HG02840 (cell line): ENCODE data around the gene FYN.

ENCODE experiments used
- ATAC-seq: cut with Tn5 transposase; IDR thresholded peaks from one replicate; pipeline ENCODE4 v1.9.1; 2021; ENCODE audit warnings: mild to moderate bottlenecking, moderate library complexity, moderate number of reproducible peaks; ENCODE audit not compliant: unreplicated experiment, low FRiP score

Gene FYN

DNA sequence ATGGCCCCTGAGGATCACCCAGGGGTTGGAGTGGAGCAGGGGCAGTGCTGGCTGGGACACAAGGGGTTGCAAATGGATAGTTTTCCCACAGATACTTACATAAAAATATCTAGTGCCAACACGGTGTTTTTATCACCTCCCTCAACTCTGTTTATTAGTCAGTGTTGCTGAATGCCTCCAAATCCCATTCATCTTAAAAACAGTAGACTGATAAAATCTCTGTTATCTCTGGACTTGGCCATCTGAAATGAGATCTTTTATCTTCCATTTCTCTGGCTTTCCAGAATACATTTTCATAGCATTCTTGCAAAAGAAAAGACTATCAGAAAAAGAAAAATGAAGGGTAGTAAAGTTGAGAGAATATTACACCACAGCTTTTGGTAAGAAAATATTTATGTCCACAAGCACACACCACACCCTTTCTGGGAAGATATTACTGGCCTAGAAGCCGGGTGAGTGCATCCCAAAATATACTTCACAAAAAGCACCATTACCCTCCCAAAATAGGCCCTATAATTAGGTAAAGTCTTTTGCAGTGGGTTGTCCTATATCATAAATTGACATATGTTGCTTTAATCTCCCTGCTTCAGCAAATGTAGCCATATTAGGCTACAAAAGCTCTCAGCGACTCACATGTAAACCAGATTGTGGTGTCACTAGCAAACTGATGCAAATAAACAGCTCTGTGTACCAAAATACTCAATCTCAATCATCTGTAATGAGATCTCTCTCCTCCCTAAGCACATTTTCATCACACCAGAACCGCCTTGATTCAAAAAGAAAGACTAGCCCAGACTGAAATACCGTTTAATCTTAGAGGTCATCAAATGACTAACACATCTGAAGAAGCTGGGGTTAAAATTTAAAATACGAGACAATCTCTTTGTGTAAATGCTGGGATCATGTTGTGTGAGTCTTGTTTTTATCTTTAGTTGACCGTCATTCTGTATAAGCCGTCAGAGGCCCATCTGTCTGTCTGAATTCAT, 96.7 kb downstream of the FYN start:
- ATAC-seq: no peak

DNA sequence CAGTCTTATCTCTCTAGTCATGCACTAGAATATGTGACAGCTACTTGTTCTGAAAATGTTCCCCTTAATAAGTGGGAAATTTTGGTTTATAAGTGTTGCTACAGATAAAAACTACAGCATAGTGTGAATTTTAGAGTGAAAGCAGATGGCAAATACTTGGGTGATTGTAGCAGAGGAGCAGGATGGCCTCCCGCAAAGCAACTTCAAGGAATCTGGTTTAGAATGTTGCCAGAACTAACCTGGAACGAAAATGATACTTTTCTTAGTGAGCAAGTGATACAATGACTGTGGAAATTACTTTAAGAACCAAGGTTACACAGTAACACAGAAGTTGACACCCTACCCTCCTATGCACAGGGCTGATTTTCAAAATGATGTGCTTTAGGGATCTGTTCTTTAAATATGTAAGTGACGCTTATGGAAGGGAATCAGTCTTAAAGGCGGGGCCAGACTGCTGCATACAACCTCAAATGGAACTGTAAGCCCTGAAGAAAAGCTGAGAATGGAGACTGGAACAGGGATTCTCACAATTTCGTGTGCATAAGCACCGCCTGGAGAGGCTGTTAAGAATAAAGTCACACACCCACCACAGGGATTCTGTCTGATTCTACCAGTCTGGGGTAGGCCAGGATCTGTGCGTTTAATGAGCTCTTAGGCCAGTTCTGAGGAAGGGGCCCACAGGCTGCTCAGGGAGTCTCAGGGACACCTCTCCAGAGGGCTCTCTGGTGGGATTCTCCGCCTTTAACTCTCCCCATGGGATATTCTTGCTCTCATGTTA, 97.9 kb downstream of the FYN start:
- ATAC-seq: no peak

DNA sequence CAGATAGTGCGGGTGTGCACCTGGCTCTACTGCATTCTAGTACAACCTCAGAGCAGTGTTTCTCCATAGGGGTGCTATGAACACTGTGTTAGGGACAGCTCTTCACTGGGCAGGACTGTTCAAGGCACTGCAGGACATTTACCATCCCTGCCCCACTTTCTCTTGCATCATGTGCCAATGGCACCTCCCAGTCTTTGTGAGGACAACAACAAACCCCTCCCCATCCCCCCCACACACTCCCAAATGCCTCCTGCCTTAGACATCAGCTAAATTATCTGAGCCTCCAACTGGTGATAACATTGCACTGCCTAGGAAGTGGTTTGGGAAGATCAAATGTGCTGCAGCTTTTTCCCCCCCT, 98.9 kb downstream of the FYN start:
- no peak for ATAC-seq

DNA sequence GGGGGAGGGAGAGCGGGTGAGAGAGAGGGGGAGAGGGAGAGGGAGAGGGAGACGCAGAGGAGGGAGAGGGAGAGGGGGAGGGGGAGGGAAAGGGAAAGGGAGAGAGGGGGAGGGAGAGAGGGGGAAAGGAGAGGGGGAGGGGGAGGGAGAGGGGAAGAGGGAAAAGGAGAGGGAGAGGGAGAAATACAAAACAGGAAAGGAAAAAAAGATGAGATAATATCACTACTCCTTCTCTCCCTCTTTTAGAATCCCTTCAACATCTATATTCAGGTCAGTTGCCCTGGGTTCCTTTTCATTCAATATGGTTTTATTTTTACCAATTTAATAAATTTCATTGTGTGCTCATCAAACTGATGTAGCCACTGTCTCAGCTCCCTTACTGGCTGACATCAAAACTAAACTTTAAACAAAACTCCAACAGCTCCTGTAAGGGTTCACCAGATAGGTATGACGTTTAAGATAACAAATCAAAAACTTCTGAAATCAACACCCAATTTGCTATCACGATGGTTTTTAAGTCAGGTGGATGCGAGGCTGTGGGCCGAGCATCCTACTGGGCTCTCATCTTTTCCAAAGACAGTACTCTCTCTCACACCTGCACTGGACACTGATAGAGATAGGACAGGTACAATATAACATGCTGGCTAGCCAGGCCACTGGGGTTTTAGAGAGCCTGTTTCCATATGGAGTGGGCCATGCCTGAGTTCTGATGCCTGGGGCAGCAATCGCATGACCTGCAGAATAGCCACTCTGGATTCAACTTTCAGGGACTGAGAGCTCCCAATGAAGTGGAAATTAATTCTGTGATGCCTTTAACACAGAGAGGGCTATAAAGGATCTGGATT, 99.5 kb downstream of the FYN start:
- no peak for ATAC-seq

DNA sequence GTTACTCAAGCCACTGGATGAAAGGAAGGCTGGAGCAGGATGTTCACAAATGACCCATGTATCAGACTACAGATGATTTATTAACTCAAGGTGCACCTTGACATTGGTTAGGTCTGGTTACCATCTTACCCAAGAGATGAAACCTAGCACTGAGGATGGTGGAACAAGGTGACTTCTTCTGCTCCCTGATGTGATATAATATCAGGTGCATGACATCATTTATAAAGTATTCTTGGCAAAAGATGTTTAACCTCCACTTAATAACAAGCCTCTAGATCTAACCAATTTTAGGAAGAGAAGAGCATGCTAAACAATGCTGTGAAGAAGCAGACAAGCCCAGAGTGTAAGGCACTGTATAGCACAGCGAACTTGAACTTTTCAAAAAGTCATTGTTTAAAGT, 100.9 kb downstream of the FYN start:
- ATAC-seq: no peak

DNA sequence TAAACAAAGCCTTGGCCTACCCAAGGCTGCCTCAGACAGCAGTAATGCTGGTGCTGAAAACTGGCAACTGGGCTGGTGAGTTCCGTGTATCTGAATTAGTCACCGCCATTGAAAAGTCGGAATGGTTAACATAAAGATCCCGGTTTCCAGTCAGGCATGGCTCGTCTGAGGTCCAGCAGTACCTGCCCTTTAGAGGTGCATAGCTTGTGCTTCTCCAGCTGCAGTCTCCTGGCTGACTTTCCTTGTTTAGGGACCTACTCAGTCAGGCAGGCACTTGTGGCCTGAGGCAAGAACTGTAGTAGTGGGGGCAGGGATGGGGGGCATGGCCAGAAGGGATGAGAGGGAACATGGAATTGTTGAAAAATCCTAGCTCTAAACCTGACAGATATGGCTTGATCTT, 101.6 kb downstream of the FYN start:
- ATAC-seq: no peak

DNA sequence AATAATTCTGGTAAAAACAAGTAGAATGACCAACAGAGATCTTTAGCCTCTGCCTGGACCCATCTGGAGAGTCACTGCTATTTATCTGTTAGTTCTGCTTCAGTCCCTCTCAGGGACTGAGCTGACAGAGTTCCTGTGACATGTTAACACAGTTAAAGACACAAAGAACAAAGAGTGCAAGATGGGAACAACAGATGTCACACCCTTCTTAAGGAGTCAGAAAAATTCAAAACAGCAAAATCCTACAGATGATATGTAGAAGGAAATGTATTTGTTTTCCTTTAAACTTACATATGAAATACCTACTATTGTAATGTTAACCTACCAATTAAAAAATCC, 102.2 kb downstream of the FYN start:
- ATAC-seq: no peak

DNA sequence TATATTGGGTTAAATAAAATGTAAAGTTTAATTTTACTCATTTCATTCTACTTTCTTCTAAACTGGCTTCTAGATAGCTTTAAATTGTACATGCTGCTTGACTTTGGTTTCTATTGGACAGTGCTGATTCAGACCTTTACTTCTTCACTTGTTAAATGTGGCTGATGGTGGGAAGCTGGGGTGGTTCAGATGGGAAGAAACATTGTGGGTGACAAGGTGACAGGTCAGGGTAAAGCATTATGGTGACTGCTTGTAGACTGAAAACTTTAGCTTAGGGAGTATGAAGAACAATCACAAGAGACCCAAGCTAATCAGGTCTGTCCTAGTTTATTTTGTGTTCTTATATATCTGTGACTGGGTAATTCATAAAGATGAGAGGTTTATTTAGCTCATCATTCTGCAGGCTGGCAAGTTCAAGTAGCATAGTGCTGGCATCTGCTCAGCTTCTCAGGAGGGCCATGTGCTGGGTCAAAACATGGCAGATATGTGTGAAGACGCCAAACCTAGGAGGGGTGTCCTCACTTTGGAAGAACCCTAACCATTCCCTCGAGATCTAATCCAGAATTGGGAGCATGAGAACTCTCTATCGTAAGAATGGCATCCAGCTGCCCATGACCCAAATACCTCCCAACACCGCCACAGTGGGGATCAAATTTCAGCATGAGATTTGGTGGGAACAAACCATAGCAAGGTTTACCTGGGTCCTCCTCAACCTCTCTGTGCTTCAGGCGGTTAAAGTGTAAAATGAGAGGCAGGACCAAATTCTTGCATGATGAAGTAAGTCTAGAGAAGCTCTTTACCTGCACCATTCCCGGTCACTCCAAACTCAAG, 102.8 kb downstream of the FYN start:
- no peak for ATAC-seq

DNA sequence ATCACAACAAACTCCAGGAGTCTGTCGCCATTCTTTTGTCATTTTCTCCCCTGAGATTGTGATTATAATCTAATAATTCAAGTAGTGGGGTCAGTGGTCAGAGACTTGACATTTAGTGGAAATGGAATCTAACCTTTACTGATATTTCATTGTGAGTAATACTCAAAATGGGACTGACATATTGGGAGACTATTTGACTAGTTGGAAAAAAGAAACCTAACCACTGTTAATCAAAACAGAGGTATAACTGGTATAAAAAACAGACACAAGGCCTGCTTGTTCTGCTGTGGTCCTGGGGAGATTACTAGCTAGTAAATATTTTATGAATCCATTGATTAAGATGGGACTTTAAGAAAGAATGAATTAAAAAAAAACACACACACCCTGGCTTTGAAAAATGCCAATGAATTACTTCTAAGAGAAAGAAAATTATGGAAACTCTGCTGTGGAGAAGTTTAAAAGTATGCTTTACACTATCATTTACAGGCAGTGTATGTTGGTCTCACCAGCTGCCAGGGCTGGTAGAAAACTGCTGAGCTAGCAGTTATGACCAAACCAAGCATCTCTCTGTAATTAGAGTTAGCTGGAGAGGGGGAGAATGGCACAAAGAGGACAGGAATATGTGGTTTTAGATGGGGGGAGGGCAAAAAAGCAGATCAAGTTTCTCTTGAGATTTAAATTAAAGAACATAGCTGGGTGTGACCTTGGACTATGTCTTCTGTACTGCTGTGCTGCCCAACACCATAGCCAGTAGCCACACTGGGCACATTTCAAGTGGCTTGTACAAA, 103.7 kb downstream of the FYN start:
- ATAC-seq: no peak

DNA sequence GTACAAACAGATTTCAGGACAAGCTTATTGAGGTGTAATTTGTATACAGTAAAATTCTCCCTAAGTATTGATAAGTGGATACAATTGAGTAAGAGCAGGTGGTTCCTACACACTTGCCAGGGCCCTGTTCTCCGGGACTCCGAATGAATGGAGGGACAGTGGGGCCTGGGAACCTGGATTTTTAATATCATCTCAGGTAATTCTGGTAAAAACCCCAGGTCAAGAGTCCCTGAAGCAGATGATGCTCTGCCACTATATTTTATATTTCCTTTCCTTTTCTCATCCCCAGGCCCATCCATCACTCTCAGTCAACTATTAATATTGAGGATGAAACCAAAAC, 104.9 kb downstream of the FYN start:
- no peak for ATAC-seq

DNA sequence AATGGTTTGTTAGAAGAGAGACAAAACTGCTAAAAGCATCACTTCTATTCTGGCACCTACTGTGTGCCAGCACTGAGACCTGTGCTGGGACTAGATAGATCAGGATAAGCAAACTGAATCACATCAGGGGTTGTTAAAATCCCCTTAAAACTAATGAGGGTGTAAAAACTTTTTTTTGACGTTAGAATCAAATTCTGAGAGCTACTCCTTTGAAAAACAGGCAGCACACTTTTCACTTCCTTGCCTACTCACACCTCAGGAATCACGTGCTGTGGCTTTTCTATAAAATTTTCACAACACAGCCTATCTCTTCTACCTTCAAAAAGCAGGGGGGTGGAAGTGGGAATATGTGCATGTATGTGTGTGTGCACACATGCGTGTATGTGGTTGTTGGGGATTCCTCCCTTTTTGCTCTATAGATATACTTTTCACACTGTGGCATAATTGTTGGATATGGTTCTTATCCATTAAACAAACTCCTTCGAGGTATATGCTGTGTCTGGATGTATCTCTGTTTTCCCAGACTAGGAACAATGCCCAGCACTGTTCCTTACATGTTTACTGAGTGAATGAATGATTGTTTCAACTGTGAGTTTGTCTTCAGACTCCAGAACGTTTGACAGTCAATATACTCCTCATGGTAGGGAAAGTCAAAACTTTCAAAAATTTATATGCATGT, 105.4 kb downstream of the FYN start:
- ATAC-seq: no peak

DNA sequence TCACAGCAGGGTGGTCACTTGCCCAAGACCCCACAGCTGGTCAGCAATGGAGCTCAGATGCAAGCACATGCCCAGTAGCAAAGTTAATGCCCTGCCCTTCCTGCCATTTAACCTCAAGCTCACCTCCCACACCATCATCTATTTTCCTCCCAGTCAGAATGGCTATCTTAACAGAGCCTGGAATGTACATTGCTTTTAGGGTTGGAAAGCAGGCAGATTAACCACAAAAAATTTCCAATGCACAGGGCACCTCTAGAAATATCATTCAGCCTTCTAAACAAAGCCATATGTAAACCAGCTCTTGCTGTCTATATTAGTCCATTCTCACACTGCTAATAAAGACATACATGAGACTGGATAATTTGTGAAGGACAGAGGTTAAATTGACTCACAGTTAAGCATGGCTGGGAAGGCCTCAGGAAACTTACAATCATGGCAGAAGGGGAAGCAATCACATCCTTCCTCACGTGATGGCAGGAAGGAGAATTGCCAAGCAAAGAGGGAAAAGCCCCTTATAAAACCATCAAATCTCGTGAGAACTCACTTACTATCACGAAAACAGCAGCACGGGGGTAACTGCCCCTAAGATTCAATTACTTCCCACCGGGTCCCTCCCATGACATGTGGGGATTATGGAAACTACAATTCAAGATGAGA, 106.9 kb downstream of the FYN start:
- ATAC-seq: no peak

DNA sequence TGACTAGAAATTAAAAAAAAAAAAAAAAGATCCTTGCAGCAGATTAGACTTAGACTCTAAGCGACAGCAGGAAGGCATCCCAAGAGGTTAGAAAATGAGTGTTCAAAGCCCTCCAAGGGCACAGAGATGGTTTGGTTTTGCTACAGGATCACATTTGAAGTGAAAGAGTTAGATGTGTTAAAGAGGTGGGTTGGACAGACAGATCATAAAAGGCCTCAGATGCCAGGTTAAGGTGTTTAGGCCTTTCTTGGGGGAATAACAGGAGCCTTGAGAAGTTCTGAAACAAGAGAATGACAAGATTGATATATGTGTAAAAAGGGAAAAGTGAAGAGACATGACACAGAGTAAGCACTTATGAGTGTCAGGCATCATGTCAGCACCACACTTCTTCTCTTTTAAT, 107.5 kb downstream of the FYN start:
- no peak for ATAC-seq

DNA sequence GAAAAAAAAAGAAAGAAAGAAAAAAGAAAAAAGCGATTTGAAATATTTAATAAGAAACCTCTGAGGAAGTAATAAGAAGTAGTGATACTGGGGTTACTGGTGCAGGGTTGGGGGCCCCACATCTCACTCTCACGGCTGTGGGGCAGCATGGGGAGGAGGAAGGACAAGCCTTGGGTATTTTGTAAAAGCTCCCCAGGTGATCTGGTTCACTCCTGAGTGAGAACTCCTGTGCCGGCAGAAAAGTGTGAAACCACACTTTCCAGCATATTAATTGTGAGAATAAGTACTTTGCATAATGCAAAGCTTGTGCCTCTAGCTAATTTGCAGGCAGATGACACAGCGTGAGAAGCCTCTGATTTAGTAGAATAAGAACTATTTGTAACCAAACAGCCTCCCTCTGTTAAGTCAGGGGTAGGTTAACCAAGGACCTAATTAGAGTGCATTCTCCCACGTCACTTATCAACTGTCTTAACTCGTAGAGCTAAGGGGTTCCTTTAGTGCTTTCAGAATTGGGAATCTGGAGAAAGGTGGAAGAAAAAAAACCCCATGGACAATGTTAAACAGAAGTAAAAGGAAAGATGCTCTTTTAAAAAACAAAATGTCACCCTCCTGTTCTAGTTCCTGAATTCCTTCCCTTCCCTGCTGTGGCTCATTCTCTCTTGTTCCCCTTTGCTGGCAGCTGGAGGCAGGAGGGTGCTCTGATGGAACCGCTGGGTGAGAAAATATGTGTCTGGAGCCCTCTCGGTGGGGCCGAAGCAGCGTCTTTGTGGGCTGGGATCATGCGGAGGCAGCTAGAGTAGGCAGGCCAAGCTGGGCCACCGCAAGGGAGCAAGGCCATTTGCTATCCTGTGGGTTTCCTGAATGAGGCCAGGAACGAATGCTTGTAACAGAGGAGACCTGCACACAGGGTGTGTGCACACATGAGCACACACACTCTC, 108.7 kb downstream of the FYN start:
- peak; percentile 84 for ATAC-seq

DNA sequence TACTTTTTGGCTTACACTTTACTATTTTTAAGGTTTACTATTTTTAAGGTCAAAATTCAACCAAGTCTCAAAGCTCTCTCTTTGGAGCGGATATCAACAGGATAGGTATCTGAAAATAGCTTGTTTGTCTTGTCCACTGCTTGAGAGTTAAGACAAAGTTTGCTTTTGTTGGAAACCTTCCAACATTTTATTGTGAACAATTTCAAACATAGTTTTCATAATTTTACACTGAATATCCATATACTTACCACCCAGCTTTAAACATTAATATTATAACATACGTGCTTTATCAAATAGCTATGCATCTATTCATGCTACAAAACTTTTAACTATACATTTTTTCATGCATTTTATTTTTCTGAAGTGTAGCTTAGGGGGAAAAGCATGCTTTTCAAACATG, 109.9 kb downstream of the FYN start:
- ATAC-seq: no peak

DNA sequence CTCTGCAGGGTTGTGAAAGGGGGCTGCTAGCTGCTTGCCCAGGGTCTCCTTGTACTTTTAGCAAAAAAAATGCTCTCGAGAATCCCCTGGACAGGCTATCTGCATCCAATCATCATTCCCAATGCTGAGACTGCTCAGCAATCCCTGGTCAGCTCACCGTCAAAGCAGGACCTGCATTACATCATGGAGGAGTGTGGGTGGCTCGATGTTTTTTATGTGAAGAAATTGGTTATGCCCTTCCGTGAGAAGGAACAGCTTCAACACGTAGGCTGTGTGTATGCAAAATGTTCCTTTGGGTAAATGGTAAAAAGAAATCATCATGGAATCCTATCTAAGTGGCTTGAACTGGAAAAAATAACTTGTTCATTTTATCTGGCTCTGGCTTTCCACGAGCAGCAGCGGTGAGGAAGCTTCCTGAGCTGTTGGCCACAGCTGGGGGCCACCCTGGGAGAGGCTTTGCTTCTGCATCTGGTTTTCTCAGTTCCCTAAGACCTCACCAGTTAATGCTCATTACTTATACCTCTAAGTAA, 111.4 kb downstream of the FYN start:
- ATAC-seq: no peak

DNA sequence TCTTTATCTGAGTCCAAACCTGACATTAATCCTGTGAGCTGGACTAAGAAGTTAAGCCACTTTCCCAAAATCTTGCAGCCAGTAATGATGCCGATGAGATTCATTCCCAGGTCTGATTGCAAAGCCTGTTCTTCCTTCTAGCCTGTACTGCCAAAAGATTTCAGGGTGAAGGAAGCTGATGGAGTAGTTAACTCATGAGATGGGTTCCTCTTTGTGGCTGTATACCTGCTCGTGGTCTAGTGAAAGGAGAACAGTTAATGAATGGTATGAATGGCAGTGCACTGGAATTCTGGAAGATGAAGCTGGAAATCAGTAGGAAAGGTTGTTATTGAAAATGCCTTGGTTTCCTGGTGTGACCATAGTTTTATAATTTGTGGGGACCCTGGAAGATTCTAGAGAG, 112.0 kb downstream of the FYN start:
- no peak for ATAC-seq
